ENCODE data around the gene ZNF568.
A peak's percentile ranks its signal among the peaks of the same experiment; 100 is the strongest.

ZNF568 gene

GRCh38 chr19:36915992-36916830, at the start of gene ZNF568, which contains the start of gene ZNF829:
ZNF568 (plus strand) TSS chr19:36916332; CDS start chr19:36922771, 6,439 bp downstream.
ZNF829 (minus strand) TSS chr19:36916291; CDS start chr19:36915167, 1,124 bp downstream.
- DNase-seq = peak; percentile 89

DNA sequence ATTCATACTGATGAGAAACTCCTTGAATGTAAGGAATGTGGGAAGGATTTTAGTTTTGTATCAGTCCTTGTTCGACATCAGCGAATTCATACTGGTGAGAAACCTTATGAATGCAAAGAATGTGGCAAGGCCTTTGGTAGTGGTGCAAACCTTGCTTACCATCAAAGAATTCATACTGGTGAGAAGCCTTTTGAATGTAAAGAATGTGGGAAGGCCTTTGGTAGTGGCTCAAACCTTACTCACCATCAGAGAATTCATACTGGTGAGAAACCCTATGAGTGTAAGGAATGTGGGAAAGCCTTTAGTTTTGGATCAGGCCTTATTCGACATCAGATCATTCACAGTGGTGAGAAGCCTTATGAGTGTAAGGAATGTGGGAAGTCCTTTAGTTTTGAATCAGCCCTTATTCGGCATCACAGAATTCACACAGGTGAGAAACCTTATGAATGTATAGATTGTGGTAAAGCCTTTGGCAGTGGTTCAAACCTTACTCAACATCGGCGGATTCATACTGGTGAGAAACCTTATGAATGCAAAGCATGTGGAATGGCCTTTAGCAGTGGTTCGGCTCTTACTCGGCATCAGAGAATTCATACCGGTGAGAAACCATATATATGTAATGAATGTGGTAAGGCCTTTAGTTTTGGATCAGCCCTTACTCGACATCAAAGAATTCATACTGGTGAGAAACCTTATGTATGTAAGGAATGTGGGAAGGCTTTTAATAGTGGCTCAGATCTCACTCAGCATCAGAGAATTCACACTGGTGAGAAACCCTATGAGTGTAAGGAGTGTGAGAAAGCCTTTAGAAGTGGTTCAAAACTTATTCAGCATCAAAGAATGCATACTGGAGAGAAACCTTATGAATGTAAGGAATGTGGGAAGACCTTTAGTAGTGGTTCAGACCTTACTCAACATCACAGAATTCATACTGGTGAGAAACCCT, 38.9 kb upstream of the ZNF568 start:
- no peak for DNase-seq

DNA sequence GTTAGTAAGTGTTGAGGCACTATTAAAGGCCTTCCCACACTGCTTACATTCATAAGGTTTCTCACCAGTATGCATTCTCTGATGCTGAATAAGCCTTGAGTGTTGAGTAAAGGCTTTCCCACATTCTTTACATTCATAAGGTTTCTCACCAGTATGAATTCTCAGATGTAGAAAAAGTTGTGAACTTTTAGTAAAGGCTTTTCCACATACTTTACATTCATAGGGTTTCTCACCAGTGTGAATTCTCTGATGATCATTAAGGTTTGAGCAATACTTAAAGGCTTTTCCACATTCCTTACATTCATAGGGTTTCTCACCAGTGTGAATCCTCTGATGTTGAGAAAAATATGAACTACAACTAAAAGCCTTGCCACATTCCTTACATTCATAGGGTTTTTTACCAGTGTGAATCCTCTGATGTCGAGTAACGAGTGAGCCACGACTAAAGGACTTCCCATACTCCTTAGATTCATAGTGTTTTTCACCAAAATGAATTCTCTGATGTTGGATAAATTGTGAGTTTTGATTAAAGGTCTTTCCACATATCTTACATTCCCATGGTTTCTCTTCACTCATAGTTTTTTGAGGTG, 24.3 kb upstream of the ZNF568 start:
- DNase-seq = no peak

DNA sequence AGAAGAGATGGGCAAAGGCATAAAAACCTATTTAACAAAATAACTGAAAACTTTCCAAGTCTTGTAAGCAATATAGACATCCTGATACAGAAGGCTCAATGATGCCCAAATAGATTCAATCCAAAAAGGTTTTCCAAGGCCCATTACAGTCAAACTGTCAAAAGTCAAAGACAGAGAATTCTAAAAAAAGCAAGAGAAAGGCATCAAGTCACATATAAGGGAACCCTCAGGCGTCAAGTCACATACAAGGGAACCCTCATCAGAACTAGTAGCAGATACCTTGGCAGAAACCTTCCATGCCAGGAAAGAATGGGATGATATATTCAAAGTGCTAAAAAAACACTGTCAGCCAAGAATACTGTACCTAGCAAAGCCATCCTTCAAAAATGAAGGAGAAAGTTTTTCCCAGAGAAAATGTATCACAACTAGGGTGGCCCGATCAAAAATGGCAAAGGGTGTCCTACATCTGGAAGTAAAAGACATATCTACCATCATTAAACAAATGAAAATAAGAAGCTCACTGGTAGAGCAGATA, 21.2 kb upstream of the ZNF568 start:
- DNase-seq = no peak

DNA sequence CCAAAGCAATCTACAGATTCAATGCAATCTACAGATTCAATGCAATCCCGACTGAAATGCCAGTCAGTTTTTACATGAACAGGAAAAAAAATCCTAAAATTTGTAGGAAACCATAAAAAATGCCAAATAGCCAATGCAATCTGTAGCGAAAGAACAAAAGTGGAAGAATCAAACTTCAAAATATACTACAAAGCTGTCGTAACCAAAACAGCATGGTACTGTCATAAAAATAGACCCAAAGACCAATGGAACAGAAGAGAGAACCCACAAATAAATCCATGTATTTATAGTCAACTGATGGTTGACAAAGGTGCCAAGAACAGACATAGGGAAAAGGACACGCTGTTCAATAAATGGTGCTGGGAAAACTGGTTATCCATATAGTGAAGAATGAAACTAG, 17.7 kb upstream of the ZNF568 start:
- no peak for DNase-seq

GRCh38 chr19:36916991-36917390, 859 bp downstream of the ZNF568 start:
- DNase-seq = peak; percentile 3

- DNase-seq = no peak
Observed at GRCh38 chr19:36918090-36918489, 2.0 kb downstream of the ZNF568 start.

GRCh38 chr19:36931684-36932083, 15.6 kb downstream of the ZNF568 start:
- no peak for DNase-seq

DNA sequence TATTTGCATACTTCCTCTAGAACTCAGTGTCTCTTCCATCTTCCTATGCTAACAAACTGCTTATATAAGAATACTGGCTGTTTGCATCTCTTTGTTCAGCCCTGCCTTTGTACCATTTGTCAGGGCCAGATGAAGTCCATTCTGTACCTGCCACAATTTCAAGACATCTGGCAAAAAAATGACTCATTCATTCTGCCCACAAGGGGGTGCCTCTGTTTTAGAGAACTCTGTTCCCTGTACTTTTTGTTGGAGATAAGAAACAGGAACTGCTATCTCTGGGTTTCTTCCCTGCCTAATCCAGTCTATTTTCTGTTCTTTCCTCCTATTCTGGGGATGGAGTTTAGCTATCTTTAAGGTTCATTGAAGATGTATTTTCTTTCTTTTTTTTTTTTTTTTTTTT, 23.0 kb downstream of the ZNF568 start:
- DNase-seq = no peak

- DNase-seq = no peak
Observed at GRCh38 chr19:36950335-36951119, 34.4 kb downstream of the ZNF568 start.

DNA sequence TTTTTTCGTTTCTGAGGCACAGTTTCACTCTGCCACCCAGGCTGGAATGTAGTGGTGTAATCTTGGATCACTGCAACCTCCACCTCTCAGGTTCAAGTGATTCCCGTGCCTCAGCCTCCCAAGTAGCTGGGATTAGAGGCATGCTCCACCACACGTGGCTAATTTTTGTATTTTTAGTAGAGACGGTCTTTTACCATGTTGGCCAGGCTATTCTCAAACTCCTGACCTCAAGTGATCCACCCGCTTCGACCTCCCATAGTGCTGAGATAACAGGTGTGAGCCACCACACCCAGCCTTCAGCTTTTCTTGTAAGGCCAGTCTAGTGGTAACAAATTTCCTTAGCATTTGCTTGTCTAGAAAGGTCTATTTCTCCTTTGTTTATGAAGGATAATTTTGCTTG, 46.2 kb downstream of the ZNF568 start:
- DNase-seq = no peak

DNA sequence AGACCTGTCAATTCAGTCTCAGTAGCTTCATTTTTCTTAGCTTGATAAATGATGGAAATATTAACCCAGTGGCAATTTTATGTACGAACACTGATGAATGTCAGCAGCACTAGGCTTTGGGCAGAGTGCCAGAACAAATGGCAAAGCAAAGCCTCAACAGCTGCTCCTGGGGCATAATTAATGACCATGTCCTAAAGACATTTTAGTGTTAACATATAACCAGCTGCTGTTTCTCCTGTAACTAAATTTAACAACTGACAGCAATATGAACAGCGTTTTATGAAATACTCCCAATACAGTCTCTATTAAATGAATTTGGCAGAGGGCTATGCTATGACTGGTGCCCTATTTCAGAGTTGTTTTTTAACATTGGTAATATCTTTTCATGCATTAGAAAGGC, 47.1 kb downstream of the ZNF568 start:
- DNase-seq = no peak

DNA sequence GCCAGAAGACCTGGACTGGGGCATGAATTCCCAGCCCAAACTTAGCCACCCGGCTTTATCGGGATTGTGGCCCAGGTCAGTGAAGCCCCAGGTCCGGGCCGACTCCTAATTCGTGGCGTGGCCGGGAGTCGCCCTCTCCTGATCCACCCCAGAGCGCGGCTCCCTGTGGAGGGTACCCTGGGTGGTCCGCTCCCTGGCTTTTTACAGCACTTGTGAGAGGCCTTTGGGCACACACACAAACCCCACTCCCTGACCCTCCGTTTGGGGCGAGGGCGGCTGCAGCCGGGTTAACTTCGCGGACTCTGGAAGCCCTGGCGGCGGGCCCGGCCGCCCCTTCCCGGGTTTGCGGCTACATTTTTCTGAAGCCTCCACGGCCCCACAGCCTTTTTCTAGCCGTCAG, 56.4 kb downstream of the ZNF568 start:
- no peak for DNase-seq

DNA sequence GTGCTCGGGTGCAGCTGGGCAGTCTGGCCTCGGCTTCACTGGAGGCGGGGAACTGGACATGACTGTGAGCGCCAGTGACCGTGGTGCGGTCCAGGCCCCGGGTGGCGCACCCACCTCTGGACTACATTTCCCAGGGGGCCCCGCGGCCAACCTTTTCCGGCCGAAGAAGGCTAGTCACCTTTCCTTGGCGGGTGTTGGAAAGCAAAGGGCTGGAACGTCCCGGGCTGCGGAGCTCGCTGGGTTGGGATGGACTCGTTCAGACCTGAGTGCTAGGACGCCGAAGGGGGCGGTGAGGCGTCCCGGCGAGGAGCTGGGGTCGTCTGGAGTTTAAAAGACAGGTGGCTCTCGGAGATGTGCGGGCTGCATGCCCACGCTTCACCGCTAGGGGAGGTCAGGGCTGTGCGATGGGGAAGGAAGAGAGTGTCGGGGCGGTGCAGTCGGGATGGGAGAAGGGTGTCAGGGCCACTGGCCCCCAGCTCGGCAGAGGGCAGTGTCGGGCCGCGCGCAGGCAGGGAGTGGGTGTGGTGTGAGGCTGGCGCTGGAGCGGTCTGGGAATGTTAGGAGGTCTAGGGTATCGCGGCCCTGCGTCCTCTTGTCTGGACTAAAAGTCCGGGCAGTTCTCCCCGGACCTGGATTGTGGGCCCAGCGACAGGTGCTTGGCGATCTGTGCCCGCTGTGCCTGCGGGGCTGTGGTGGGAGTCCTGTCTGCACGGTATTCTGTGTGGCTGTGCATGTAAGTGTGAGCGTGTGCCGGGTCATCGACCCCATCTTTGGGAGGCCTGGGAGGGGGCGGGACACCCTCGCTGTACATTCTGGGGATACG, 57.1 kb downstream of the ZNF568 start:
- DNase-seq = peak; percentile 68

GRCh38 chr19:36973844-36974195, 57.7 kb downstream of the ZNF568 start:
- DNase-seq = no peak

- no peak for DNase-seq
Observed at GRCh38 chr19:36986131-36986530, 70.0 kb downstream of the ZNF568 start.

- DNase-seq = no peak
Observed at GRCh38 chr19:36986601-36987000, 70.5 kb downstream of the ZNF568 start.

- DNase-seq = no peak
Observed at GRCh38 chr19:36987091-36987490, 71.0 kb downstream of the ZNF568 start.

DNA sequence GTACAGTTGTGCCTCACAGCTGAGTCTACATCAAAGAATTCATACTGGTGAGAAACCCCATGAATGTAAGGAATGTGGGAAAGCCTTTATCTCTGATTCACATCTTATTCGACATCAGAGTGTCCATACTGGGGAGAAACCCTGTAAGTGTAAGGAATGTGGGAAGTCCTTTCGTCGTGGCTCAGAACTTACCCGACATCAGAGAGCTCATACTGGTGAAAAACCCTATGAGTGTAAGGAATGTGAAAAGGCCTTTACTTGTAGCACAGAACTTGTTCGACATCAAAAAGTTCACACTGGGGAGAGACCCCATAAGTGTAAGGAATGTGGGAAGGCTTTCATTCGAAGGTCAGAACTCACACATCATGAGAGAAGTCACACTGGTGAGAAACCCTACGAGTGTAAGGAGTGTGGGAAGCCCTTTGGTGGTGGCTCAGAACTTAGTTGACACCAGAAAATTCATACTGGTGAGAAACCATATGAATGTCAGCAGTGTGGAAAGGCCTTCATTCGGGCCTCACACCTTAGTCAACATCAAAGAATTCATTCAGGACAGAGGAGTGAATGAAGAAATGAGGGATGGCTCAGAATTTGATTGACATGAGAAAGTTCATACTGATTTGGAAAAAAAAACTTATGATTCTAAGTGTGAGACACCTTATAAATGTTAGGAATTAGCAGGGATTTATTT, 81.2 kb downstream of the ZNF568 start:
- no peak for DNase-seq

- DNase-seq = no peak
Observed at GRCh38 chr19:36997843-36998235, 81.7 kb downstream of the ZNF568 start.

GRCh38 chr19:36999313-36999712, 83.2 kb downstream of the ZNF568 start:
- no peak for DNase-seq
